K562 (cell line): Measurements from ENCODE around the gene APOL3. TPM values are rescaled to one million over a fixed set of nuclear protein-coding genes. Genes with fewer than 3 reads are reported as not detected.

ENCODE experiments used
- ATAC-seq: fragments of 200-7000 bp; cut with Tn5 transposase; 3 replicates; pipeline ENCODE4 v1.9.1; 2020; ENCODE audit warnings: moderate library complexity
- BruUV-seq: library from RNA; stranded (reverse); fragments of 400-500 nt; replicated peaks from 2 replicates; lab custom pipeline; 2021; lab: Mats Ljungman, UMichigan
- CTCF ChIA-PET: fragments of 300-600 bp; formaldehyde crosslinking; extraction: SDS; loops from one replicate; lab custom pipeline; 2021; ENCODE audit warnings: low intra/inter-chr PET ratio; lab: Yijun Ruan, JAX
- POLR2A ChIA-PET: fragments of 300-600, 350-650 bp; sonication (Branson Sonifier 250); formaldehyde crosslinking; extraction: SDS; loops from one replicate; lab custom pipeline; 2021; ENCODE audit warnings: antibody characterized with exemption, inconsistent platforms; lab: Yijun Ruan, JAX
- DNase-seq, 4 experiments: peaks; one replicate each; pipeline versions ENCODE4 v3.0.0 to v3.0.0-alpha.2; 2011 to 2018; ENCODE audit warnings: low spot score in 3 of 4, mixed read lengths in 3 of 4; ENCODE audit errors: extremely low read depth in 1 of 4
- FAIRE-seq: peaks from 2 replicates; lab custom pipeline; 2011; peaks lifted over from hg19 to GRCh38; lab: Jason Lieb, UNC
- H2AFZ ChIP-seq: 2 replicates; pipeline ENCODE4 v1.6.0; 2011; ENCODE audit warnings: low read depth, low read length, control low read depth, inconsistent platforms
- H3K27ac ChIP-seq: fragments of 200-600 bp; 3 replicates; pipeline ENCODE4 v1.8.0; 2011; ENCODE audit warnings: low read depth, mild to moderate bottlenecking, control low read depth, inconsistent platforms, low read length, moderate library complexity, mixed read lengths; ENCODE audit errors: extremely low read depth
- H3K27me3 ChIP-seq, 2 experiments: fragments of 300-600 bp in 1 of 2; 2 replicates in 1 of 2; 3 replicates in 1 of 2; pipeline versions ENCODE4 v1.6.0 to v1.8.0; 2011; ENCODE audit warnings: inconsistent platforms in 2 of 2, low read length in 2 of 2, mild to moderate bottlenecking in 1 of 2, mixed read lengths in 1 of 2, moderate library complexity in 1 of 2; ENCODE audit not compliant: control insufficient read depth in 2 of 2, insufficient read depth in 2 of 2
- H3K36me3 ChIP-seq: fragments of 300-600 bp; 3 replicates; pipeline ENCODE4 v1.8.0; 2011; ENCODE audit warnings: mild to moderate bottlenecking, low read length, inconsistent platforms; ENCODE audit not compliant: control insufficient read depth, insufficient read depth
- H3K4me1 ChIP-seq, 2 experiments: fragments of 200-600 bp in 1 of 2; replicated peaks in 1 of 2; 2 replicates in 1 of 2; 3 replicates in 1 of 2; pipeline versions ENCODE4 v1.5.1 to v1.8.0; 2011; ENCODE audit warnings: inconsistent platforms in 2 of 2, low read length in 2 of 2, mild to moderate bottlenecking in 1 of 2, mixed read lengths in 1 of 2, moderate library complexity in 1 of 2; ENCODE audit not compliant: control insufficient read depth in 2 of 2, insufficient read depth in 2 of 2
- H3K4me2 ChIP-seq: 2 replicates; pipeline ENCODE4 v1.6.1; 2011; ENCODE audit warnings: low read length, control low read depth, inconsistent platforms, mixed read lengths; ENCODE audit not compliant: insufficient read depth
- H3K4me3 ChIP-seq: fragments of 200-600 bp; sonication (generic), shearing (Covaris generic); 2 replicates; pipeline ENCODE4 v1.5.1; 2016; ENCODE audit warnings: control low read depth, inconsistent platforms
- H3K79me2 ChIP-seq: fragments of 200-600 bp; 3 replicates; pipeline ENCODE4 v1.8.0; 2011; ENCODE audit warnings: low read length, inconsistent platforms; ENCODE audit not compliant: control insufficient read depth, insufficient read depth
- H3K9ac ChIP-seq, 2 experiments: 2 replicates each; pipeline versions ENCODE4 v1.6.0 to v1.6.1; 2011; ENCODE audit warnings: low read depth in 2 of 2, low read length in 2 of 2, control low read depth in 1 of 2, inconsistent platforms in 1 of 2, mild to moderate bottlenecking in 1 of 2, mixed read lengths in 1 of 2; ENCODE audit not compliant: insufficient read depth in 1 of 2
- H3K9me1 ChIP-seq: one replicate; pipeline ENCODE4 v1.6.0; 2011; ENCODE audit warnings: inconsistent platforms, mild to moderate bottlenecking, low read length, moderate library complexity; ENCODE audit not compliant: control insufficient read depth, insufficient read depth
- H3K9me3 ChIP-seq: replicated peaks from 2 replicates; pipeline ENCODE4 v1.5.1; 2011; ENCODE audit warnings: low read depth, low read length, inconsistent platforms; ENCODE audit not compliant: control insufficient read depth, insufficient read depth
- H4K20me1 ChIP-seq: replicated peaks from 2 replicates; pipeline ENCODE4 v1.6.1; 2011; ENCODE audit warnings: low read length, inconsistent platforms, mixed read lengths; ENCODE audit not compliant: control insufficient read depth, insufficient read depth
- ATF6 ChIP-seq: sonication (generic); formaldehyde crosslinking; IDR thresholded peaks from 2 replicates; pipeline ENCODE4 v1.4.0; 2020; ENCODE audit warnings: mild to moderate bottlenecking, missing genetic modification reagents
- COPS2 ChIP-seq: fragments of 450-650 bp; conservative IDR thresholded peaks from 2 replicates; pipeline ENCODE4 v1.6.1; 2016; ENCODE audit warnings: mild to moderate bottlenecking, moderate library complexity
- FOXJ2 ChIP-seq: fragments of 200-800 bp; sonication (Bioruptor generic); IDR thresholded peaks from 2 replicates; pipeline ENCODE4 v1.6.1; 2016; ENCODE audit warnings: missing genetic modification characterization, missing compliant biosample characterization
- MAFG ChIP-seq: fragments of 450-650 bp; conservative IDR thresholded peaks from 2 replicates; pipeline ENCODE4 v1.6.1; 2016; ENCODE audit warnings: missing genetic modification characterization, missing compliant biosample characterization
- RBM25 ChIP-seq: fragments of 200-400 bp; formaldehyde crosslinking; IDR thresholded peaks from 2 replicates; pipeline ENCODE4 v1.6.1; 2018; ENCODE audit warnings: low read length, low read depth, moderate library complexity; ENCODE audit not compliant: severe bottlenecking
- REST ChIP-seq, 2 experiments: fragments of 450-650 bp; formaldehyde crosslinking in 1 of 2; IDR thresholded peaks; 2 replicates each; pipeline versions ENCODE4 v1.4.0 to v1.6.1; 2014 to 2020; ENCODE audit warnings: mild to moderate bottlenecking in 2 of 2, borderline replicate concordance in 1 of 2, low read depth in 1 of 2
- RFX5 ChIP-seq: IDR thresholded peaks from 2 replicates; pipeline ENCODE4 v1.6.1; 2011; ENCODE audit warnings: low read depth, mild to moderate bottlenecking, improper control_type of control experiment, low read length
- SREBF2 ChIP-seq: sonication (generic); formaldehyde crosslinking; IDR thresholded peaks from 2 replicates; pipeline ENCODE4 v1.4.0; 2020; ENCODE audit warnings: mild to moderate bottlenecking, missing genetic modification reagents
- TRIM24 ChIP-seq, 2 experiments: fragments of 450-650 bp; IDR thresholded peaks; 2 replicates each; pipeline ENCODE4 v1.6.1; 2016
- ZFP36 ChIP-seq: fragments of 150-350 bp; IDR thresholded peaks from 2 replicates; pipeline ENCODE4 v1.6.1; 2018; ENCODE audit warnings: low read length, low read depth; ENCODE audit not compliant: partially characterized antibody
- ZNF212 ChIP-seq: fragments of 450-650 bp; formaldehyde crosslinking; IDR thresholded peaks from 2 replicates; pipeline ENCODE4 v1.4.0; 2020; ENCODE audit warnings: mild to moderate bottlenecking
- WGBS: fragments of 100-300 bp; shearing (Covaris generic); methylation state at CpG from one replicate; pipeline ENCODE4 v1.1.6; 2016; ENCODE audit warnings: low coverage, mixed read lengths; ENCODE audit not compliant: insufficient coverage; ENCODE audit errors: missing lambda C conversion rate; 5-methylcytosine and 5-hydroxymethylcytosine counted together
- in situ Hi-C: fragments of 300-500 bp; cut with MboI; formaldehyde crosslinking; loops from 4 replicates; pipeline ENCODE4 v1.15.0; 2018; ENCODE audit warnings: inconsistent platforms, mixed read lengths
- intact Hi-C: fragments of 100-400 bp; cut with micrococcal nuclease; formaldehyde crosslinking; loops from 2 replicates; pipeline ENCODE4 v1.14.2; 2022
- polyA plus RNA-seq, 8 experiments: library from polyadenylated mRNA; depleted of rRNA in 4 of 8; stranded (reverse) in 5 of 8; unstranded in 3 of 8; fragments of >200 nt; fragmentation: Nextera tagmentation in 2 of 8; fragmentation: Illumina TruSeq in 1 of 8; extraction: Ambion mirVana in 2 of 8; extraction: Trizol in 1 of 8; gene quantifications; 2 replicates each; pipeline versions ENCODE4 v1.2.1 to v1.2.3, GENCODE V29; 2011 to 2014; ENCODE audit warnings: inconsistent platforms in 1 of 8, missing spikeins in 1 of 8
- total RNA-seq, 7 experiments: library from RNA; depleted of rRNA in 6 of 7; stranded (reverse); fragments of >200 nt in 6 of 7; fragmentation: Illumina TruSeq in 2 of 7; extraction: Trizol in 2 of 7; gene quantifications; 2 replicates each; pipeline versions ENCODE4 v1.2.1 to v1.2.3, GENCODE V29; 2011 to 2021; ENCODE audit warnings: low replicate concordance in 1 of 7

The APOL3 gene
- total and polyA plus RNA-seq, 9 of the 15 experiments (the other 6 are each of a cell fraction or from before 2014, with no cell fraction given): 0.25 to 1.1 (median 0.56) TPM; not detected in 1

GRCh38 chr22:36129071-36129470 is 31.5 kb downstream of the APOL3 start (continued):
- TF ChIP-seq RFX5 (no peak), ZNF212 (CRISPR knock-in tag) (no peak)

GRCh38 chr22:36125994-36126531 is 34.5 kb downstream of the APOL3 start:
- Histone ChIP-seq H3K9me1 (no peaks in the 10 kb centered on the region), H3K4me2 (no peak overlapping the region), H3K27me3 (peaks cover 18 to 34% of the 10 kb centered on the region in 2 experiments), H3K9ac (no peak overlapping the region), H3K79me2 (no peaks in the 10 kb centered on the region), H3K36me3 (no peaks in the 10 kb centered on the region), H3K4me3 (no peak overlapping the region), H4K20me1 (no peaks in the 10 kb centered on the region), H2AFZ (no peak overlapping the region), H3K27ac (no peak overlapping the region), H3K9me3 (no peaks in the 10 kb centered on the region), H3K4me1 (peaks cover 2 to 9% of the 10 kb centered on the region in 2 experiments; a peak in 4 of 5 replicates)
- DNase-seq (no peak), ATAC-seq (no peak), FAIRE-seq (no peak)
- ChIA-PET CTCF (no interaction called here), POLR2A (no interaction called here)
- intact Hi-C loops: loop anchor here (2.0 kb wide), 2 partner anchors 59 to 499 kb away; no protein-coding TSS in a partner anchor
- in situ Hi-C loops: loop anchor here (10.0 kb wide), 2 partner anchors 511 to 771 kb away; partner anchors contain the start of gene MB
- BruUV-seq: no TSS peak
- 22% methylated on average over 1 of the region's 1 CpG for WGBS
- TF ChIP-seq FOXJ2 (tag) (no peak), REST (IDR thresholded peaks at IDR 0.05; ENCODE audit: borderline replicate concordance) (peak; percentile 46), REST (CRISPR knock-in tag; IDR thresholded peaks at IDR 0.05; ENCODE audit: low read depth) (no peak), ZFP36 (peak; percentile 55), TRIM24 (IDR thresholded peaks at IDR 0.05) (no peak), ATF6 (CRISPR knock-in tag) (no peak), COPS2 (no peak), SREBF2 (no peak), MAFG (tag) (no peak), RBM25 (peak; percentile 58)
